K562 (cell line): ENCODE measurements around the gene ACTR1B. TPM values are rescaled to one million over a fixed set of nuclear protein-coding genes. Genes with fewer than 3 reads are reported as not detected.

Experiments used
- ATAC-seq: fragments of 200-7000 bp; cut with Tn5 transposase; 3 replicates; pipeline ENCODE4 v1.9.1; 2020; ENCODE audit warnings: moderate library complexity
- BruUV-seq: library from RNA; stranded (reverse); fragments of 400-500 nt; replicated peaks from 2 replicates; lab custom pipeline; 2021; lab: Mats Ljungman, UMichigan
- CTCF ChIA-PET: fragments of 300-600 bp; formaldehyde crosslinking; extraction: SDS; loops from one replicate; lab custom pipeline; 2021; ENCODE audit warnings: low intra/inter-chr PET ratio; lab: Yijun Ruan, JAX
- POLR2A ChIA-PET: fragments of 300-600, 350-650 bp; sonication (Branson Sonifier 250); formaldehyde crosslinking; extraction: SDS; loops from one replicate; lab custom pipeline; 2021; ENCODE audit warnings: antibody characterized with exemption, inconsistent platforms; lab: Yijun Ruan, JAX
- DNase-seq, 4 experiments: peaks; one replicate each; pipeline versions ENCODE4 v3.0.0 to v3.0.0-alpha.2; 2011 to 2018; ENCODE audit warnings: low spot score in 3 of 4, mixed read lengths in 3 of 4; ENCODE audit errors: extremely low read depth in 1 of 4
- FAIRE-seq: peaks from 2 replicates; lab custom pipeline; 2011; peaks lifted over from hg19 to GRCh38; lab: Jason Lieb, UNC
- H2AFZ ChIP-seq: 2 replicates; pipeline ENCODE4 v1.6.0; 2011; ENCODE audit warnings: low read depth, low read length, control low read depth, inconsistent platforms
- H3K27ac ChIP-seq: fragments of 200-600 bp; 3 replicates; pipeline ENCODE4 v1.8.0; 2011; ENCODE audit warnings: low read depth, mild to moderate bottlenecking, control low read depth, inconsistent platforms, low read length, moderate library complexity, mixed read lengths; ENCODE audit errors: extremely low read depth
- H3K27me3 ChIP-seq, 2 experiments: fragments of 300-600 bp in 1 of 2; 2 replicates in 1 of 2; 3 replicates in 1 of 2; pipeline versions ENCODE4 v1.6.0 to v1.8.0; 2011; ENCODE audit warnings: inconsistent platforms in 2 of 2, low read length in 2 of 2, mild to moderate bottlenecking in 1 of 2, mixed read lengths in 1 of 2, moderate library complexity in 1 of 2; ENCODE audit not compliant: control insufficient read depth in 2 of 2, insufficient read depth in 2 of 2
- H3K36me3 ChIP-seq: fragments of 300-600 bp; 3 replicates; pipeline ENCODE4 v1.8.0; 2011; ENCODE audit warnings: mild to moderate bottlenecking, low read length, inconsistent platforms; ENCODE audit not compliant: control insufficient read depth, insufficient read depth
- H3K4me1 ChIP-seq, 2 experiments: fragments of 200-600 bp in 1 of 2; replicated peaks in 1 of 2; 2 replicates in 1 of 2; 3 replicates in 1 of 2; pipeline versions ENCODE4 v1.5.1 to v1.8.0; 2011; ENCODE audit warnings: inconsistent platforms in 2 of 2, low read length in 2 of 2, mild to moderate bottlenecking in 1 of 2, mixed read lengths in 1 of 2, moderate library complexity in 1 of 2; ENCODE audit not compliant: control insufficient read depth in 2 of 2, insufficient read depth in 2 of 2
- H3K4me2 ChIP-seq: 2 replicates; pipeline ENCODE4 v1.6.1; 2011; ENCODE audit warnings: low read length, control low read depth, inconsistent platforms, mixed read lengths; ENCODE audit not compliant: insufficient read depth
- H3K4me3 ChIP-seq: fragments of 200-600 bp; sonication (generic), shearing (Covaris generic); 2 replicates; pipeline ENCODE4 v1.5.1; 2016; ENCODE audit warnings: control low read depth, inconsistent platforms
- H3K79me2 ChIP-seq: fragments of 200-600 bp; 3 replicates; pipeline ENCODE4 v1.8.0; 2011; ENCODE audit warnings: low read length, inconsistent platforms; ENCODE audit not compliant: control insufficient read depth, insufficient read depth
- H3K9ac ChIP-seq, 2 experiments: 2 replicates each; pipeline versions ENCODE4 v1.6.0 to v1.6.1; 2011; ENCODE audit warnings: low read depth in 2 of 2, low read length in 2 of 2, control low read depth in 1 of 2, inconsistent platforms in 1 of 2, mild to moderate bottlenecking in 1 of 2, mixed read lengths in 1 of 2; ENCODE audit not compliant: insufficient read depth in 1 of 2
- H3K9me1 ChIP-seq: one replicate; pipeline ENCODE4 v1.6.0; 2011; ENCODE audit warnings: inconsistent platforms, mild to moderate bottlenecking, low read length, moderate library complexity; ENCODE audit not compliant: control insufficient read depth, insufficient read depth
- H3K9me3 ChIP-seq: replicated peaks from 2 replicates; pipeline ENCODE4 v1.5.1; 2011; ENCODE audit warnings: low read depth, low read length, inconsistent platforms; ENCODE audit not compliant: control insufficient read depth, insufficient read depth
- H4K20me1 ChIP-seq: replicated peaks from 2 replicates; pipeline ENCODE4 v1.6.1; 2011; ENCODE audit warnings: low read length, inconsistent platforms, mixed read lengths; ENCODE audit not compliant: control insufficient read depth, insufficient read depth
- BACH1 ChIP-seq: fragments of 200-800 bp; sonication (Bioruptor generic); IDR thresholded peaks from 2 replicates; pipeline ENCODE4 v1.6.1; 2016; ENCODE audit warnings: missing genetic modification characterization, missing compliant biosample characterization
- BDP1 ChIP-seq: IDR thresholded peaks from 3 replicates; pipeline ENCODE4 v1.6.1; 2011; ENCODE audit not compliant: insufficient read length, insufficient read depth
- C11orf30 ChIP-seq: fragments of 450-650 bp; IDR thresholded peaks from 2 replicates; pipeline ENCODE4 v1.6.1; 2016; ENCODE audit warnings: low read depth, mild to moderate bottlenecking
- CAMTA2 ChIP-seq: fragments of 250-450 bp; sonication (Bioruptor Pico); conservative IDR thresholded peaks from 2 replicates; pipeline ENCODE4 v1.5.1; 2022
- DPF2 ChIP-seq: fragments of 450-650 bp; IDR thresholded peaks from 2 replicates; pipeline ENCODE4 v1.6.1; 2016
- GATAD2A ChIP-seq: fragments of 450-650 bp; IDR thresholded peaks from 2 replicates; pipeline ENCODE4 v1.6.1; 2017
- GTF2F1 ChIP-seq: IDR thresholded peaks from 2 replicates; pipeline ENCODE4 v1.6.1; 2011; ENCODE audit warnings: low read depth, low read length, improper control_type of control experiment
- JUND ChIP-seq, 2 experiments: IDR thresholded peaks; 2 replicates in 1 of 2; 3 replicates in 1 of 2; pipeline ENCODE4 v1.6.1; 2011; ENCODE audit warnings: borderline replicate concordance in 2 of 2, low read depth in 2 of 2, low read length in 2 of 2, improper control_type of control experiment in 1 of 2, missing biosample characterization in 1 of 2, missing genetic modification characterization in 1 of 2, missing genetic modification reagents in 1 of 2
- KDM1A ChIP-seq, 2 experiments: fragments of 450-650 bp; IDR thresholded peaks; 2 replicates each; pipeline ENCODE4 v1.6.1; 2016; ENCODE audit warnings: mild to moderate bottlenecking in 2 of 2
- KLF6 ChIP-seq: fragments of 250-450 bp; sonication (Bioruptor Pico); IDR thresholded peaks from 2 replicates; pipeline ENCODE4 v1.4.0; 2020; ENCODE audit warnings: mild to moderate bottlenecking, moderate library complexity, borderline replicate concordance
- MAFG ChIP-seq: fragments of 450-650 bp; conservative IDR thresholded peaks from 2 replicates; pipeline ENCODE4 v1.6.1; 2016; ENCODE audit warnings: missing genetic modification characterization, missing compliant biosample characterization
- NFE2 ChIP-seq: IDR thresholded peaks from 2 replicates; pipeline ENCODE4 v1.6.1; 2014; ENCODE audit warnings: antibody characterized with exemption, low read depth
- NFE2L1 ChIP-seq: fragments of 450-650 bp; IDR thresholded peaks from 2 replicates; pipeline ENCODE4 v1.6.1; 2016; ENCODE audit warnings: missing genetic modification characterization, low read depth, mild to moderate bottlenecking, missing compliant biosample characterization, moderate library complexity, borderline replicate concordance
- RCOR1 ChIP-seq, 2 experiments: IDR thresholded peaks; 2 replicates each; pipeline ENCODE4 v1.6.1; 2012; ENCODE audit warnings: low read depth in 2 of 2, low read length in 2 of 2, borderline replicate concordance in 1 of 2, improper control_type of control experiment in 1 of 2
- SIX5 ChIP-seq, 2 experiments: IDR thresholded peaks; 2 replicates each; pipeline ENCODE4 v1.6.1; 2011; ENCODE audit warnings: low read length in 2 of 2, borderline replicate concordance in 1 of 2, low read depth in 1 of 2, mild to moderate bottlenecking in 1 of 2, moderate library complexity in 1 of 2; ENCODE audit not compliant: insufficient read depth in 1 of 2
- SMARCE1 ChIP-seq: fragments of 450-650 bp; IDR thresholded peaks from 2 replicates; pipeline ENCODE4 v1.7.1; 2016; ENCODE audit warnings: mild to moderate bottlenecking
- SNIP1 ChIP-seq: fragments of 450-650 bp; IDR thresholded peaks from 2 replicates; pipeline ENCODE4 v1.7.1; 2017; ENCODE audit warnings: low read depth, mild to moderate bottlenecking
- SNRNP70 ChIP-seq: fragments of 200-400 bp; formaldehyde crosslinking; optimal IDR thresholded peaks from 2 replicates; pipeline ENCODE3; 2017; ENCODE audit warnings: low read depth, low read length
- USF2 ChIP-seq: sonication (generic); formaldehyde crosslinking; IDR thresholded peaks from 2 replicates; pipeline ENCODE4 v1.5.0; 2020; ENCODE audit warnings: missing genetic modification reagents
- ZNF134 ChIP-seq: fragments of 250-450 bp; sonication (Bioruptor Pico); conservative IDR thresholded peaks from 2 replicates; pipeline ENCODE4 v1.4.0; 2020
- ZNF146 ChIP-seq: IDR thresholded peaks from one replicate; pipeline ENCODE4 v1.6.1; 2018; ENCODE audit warnings: missing compliant biosample characterization; ENCODE audit not compliant: unreplicated experiment
- ZNF316 ChIP-seq: fragments of 450-650 bp; IDR thresholded peaks from 2 replicates; pipeline ENCODE4 v1.6.1; 2016
- ZNF696 ChIP-seq: fragments of 250-450 bp; sonication (Bioruptor Pico); conservative IDR thresholded peaks from 2 replicates; pipeline ENCODE4 v1.4.0; 2020; ENCODE audit warnings: mild to moderate bottlenecking, moderate library complexity
- ZNF785 ChIP-seq: fragments of 250-450 bp; sonication (Bioruptor Pico); IDR thresholded peaks from 2 replicates; pipeline ENCODE4 v1.4.0; 2020; ENCODE audit warnings: mild to moderate bottlenecking
- WGBS: fragments of 100-300 bp; shearing (Covaris generic); methylation state at CpG from one replicate; pipeline ENCODE4 v1.1.6; 2016; ENCODE audit warnings: low coverage, mixed read lengths; ENCODE audit not compliant: insufficient coverage; ENCODE audit errors: missing lambda C conversion rate; 5-methylcytosine and 5-hydroxymethylcytosine counted together
- in situ Hi-C: fragments of 300-500 bp; cut with MboI; formaldehyde crosslinking; loops from 4 replicates; pipeline ENCODE4 v1.15.0; 2018; ENCODE audit warnings: inconsistent platforms, mixed read lengths
- intact Hi-C: fragments of 100-400 bp; cut with micrococcal nuclease; formaldehyde crosslinking; loops from 2 replicates; pipeline ENCODE4 v1.14.2; 2022
- polyA plus RNA-seq, 8 experiments: library from polyadenylated mRNA; depleted of rRNA in 4 of 8; stranded (reverse) in 5 of 8; unstranded in 3 of 8; fragments of >200 nt; fragmentation: Nextera tagmentation in 2 of 8; fragmentation: Illumina TruSeq in 1 of 8; extraction: Ambion mirVana in 2 of 8; extraction: Trizol in 1 of 8; gene quantifications; 2 replicates each; pipeline versions ENCODE4 v1.2.1 to v1.2.3, GENCODE V29; 2011 to 2014; ENCODE audit warnings: inconsistent platforms in 1 of 8, missing spikeins in 1 of 8
- total RNA-seq, 7 experiments: library from RNA; depleted of rRNA in 6 of 7; stranded (reverse); fragments of >200 nt in 6 of 7; fragmentation: Illumina TruSeq in 2 of 7; extraction: Trizol in 2 of 7; gene quantifications; 2 replicates each; pipeline versions ENCODE4 v1.2.1 to v1.2.3, GENCODE V29; 2011 to 2021; ENCODE audit warnings: low replicate concordance in 1 of 7
- TF ChIP-seq, protein P1 (sequence below): fragments of 450-650 bp; IDR thresholded peaks from 2 replicates; pipeline ENCODE4 v1.6.1; 2016; ENCODE audit warnings: antibody characterized with exemption

The ACTR1B gene
- total and polyA plus RNA-seq, 9 of the 15 experiments (the other 6 are each of a cell fraction or from before 2014, with no cell fraction given): 0.49 to 42.3 (median 22.5) TPM

DNA sequence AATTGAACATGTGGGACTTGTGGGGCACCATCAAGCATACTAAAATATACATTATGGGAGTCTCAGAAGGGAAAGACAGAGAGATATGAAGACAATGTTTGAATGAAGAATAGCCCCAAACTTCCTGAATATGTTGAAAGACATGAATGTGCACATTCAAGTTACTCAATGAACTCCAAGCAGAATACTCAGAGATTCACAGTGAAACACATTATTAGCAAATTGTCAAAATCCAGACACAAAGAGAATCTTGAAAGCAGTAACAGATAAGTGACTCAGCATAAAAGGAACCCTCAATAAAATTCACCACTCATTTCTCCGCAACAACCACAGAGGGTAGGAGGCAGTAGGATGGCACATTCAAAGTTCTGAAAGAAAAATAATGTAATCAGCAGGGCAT lies 14.5 kb upstream of the ACTR1B start:
- no peaks in the 10 kb centered on the region for H3K27me3 ChIP-seq
- no peaks in the 10 kb centered on the region for H4K20me1 ChIP-seq
- FAIRE-seq (no peak), ATAC-seq (no peak), DNase-seq (no peak)
- intact Hi-C loops: no loop called here
- no peak overlapping the region for H3K9ac ChIP-seq
- H3K4me2 ChIP-seq: no peak overlapping the region
- CTCF ChIA-PET: no interaction called here
- no peak overlapping the region for H3K27ac ChIP-seq
- in situ Hi-C loops: no loop called here
- POLR2A ChIA-PET: no interaction called here
- WGBS: 64% methylated on average over 1 of the region's 1 CpG
- H3K4me3 ChIP-seq: no peak overlapping the region
- H3K9me3 ChIP-seq: no peaks in the 10 kb centered on the region
- H3K9me1 ChIP-seq: no peaks in the 10 kb centered on the region
- H2AFZ ChIP-seq: no peak overlapping the region
- BruUV-seq: no TSS peak
- H3K79me2 ChIP-seq: no peaks in the 10 kb centered on the region
- H3K4me1 ChIP-seq: peaks cover 7 to 19% of the 10 kb centered on the region in 2 experiments
- H3K36me3 ChIP-seq: no peaks in the 10 kb centered on the region
- TF ChIP-seq ZNF696 (CRISPR knock-in tag) (no peak), SNIP1 (no peak), GTF2F1 (no peak), ZNF146 (CRISPR knock-in tag) (no peak), GATAD2A (no peak), ZNF134 (CRISPR knock-in tag) (no peak), C11orf30 (peak; percentile 90), BACH1 (peak; percentile 85), MAFG (tag) (peak; percentile 98), CAMTA2 (CRISPR knock-in tag) (no peak), SIX5 (IDR thresholded peaks at IDR 0.05; ENCODE audit: borderline replicate concordance in 1 of 2, insufficient read depth in 1 of 2, low read depth in 1 of 2, low read length in 2 of 2) (no peak), KDM1A (IDR thresholded peaks at IDR 0.05) (0 out of 4 replicates have a peak, but pooled peaks of 1 of the 2 experiments have one; percentile 12), SMARCE1 (0 out of 2 replicates have a peak, but pooled peaks have one; percentile 33), NFE2 (peak; percentile 90), DPF2 (peak; percentile 50), KLF6 (no peak), JUND (IDR thresholded peaks at IDR 0.05; ENCODE audit: borderline replicate concordance, low read depth, low read length) (0 out of 2 replicates have a peak, but pooled peaks have one; percentile 11), JUND (tag; IDR thresholded peaks at IDR 0.05; ENCODE audit: borderline replicate concordance, low read depth, low read length) (no peak), BDP1 (no peak), USF2 (CRISPR knock-in tag) (no peak), ZNF785 (CRISPR knock-in tag) (no peak), SNRNP70 (no peak), ZNF316 (peak; percentile 97), NFE2L1 (tag) (peak; percentile 90), RCOR1 (IDR thresholded peaks at IDR 0.05; ENCODE audit: borderline replicate concordance in 1 of 2, low read depth in 2 of 2, low read length in 2 of 2) (0 out of 4 replicates have a peak, but pooled peaks of 1 of the 2 experiments have one; percentile 22)
- TF ChIP-seq, protein P1, sequence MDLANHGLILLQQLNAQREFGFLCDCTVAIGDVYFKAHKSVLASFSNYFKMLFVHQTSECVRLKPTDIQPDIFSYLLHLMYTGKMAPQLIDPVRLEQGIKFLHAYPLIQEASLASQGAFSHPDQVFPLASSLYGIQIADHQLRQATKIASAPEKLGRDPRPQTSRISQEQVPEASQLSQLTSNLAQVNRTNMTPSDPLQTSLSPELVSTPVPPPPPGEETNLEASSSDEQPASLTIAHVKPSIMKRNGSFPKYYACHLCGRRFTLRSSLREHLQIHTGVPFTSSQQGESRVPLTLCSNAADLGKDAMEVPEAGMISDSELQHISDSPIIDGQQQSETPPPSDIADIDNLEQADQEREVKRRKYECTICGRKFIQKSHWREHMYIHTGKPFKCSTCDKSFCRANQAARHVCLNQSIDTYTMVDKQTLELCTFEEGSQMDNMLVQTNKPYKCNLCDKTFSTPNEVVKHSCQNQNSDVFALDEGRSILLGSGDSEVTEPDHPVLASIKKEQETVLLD: no peak
